ENCODE measurements around the gene RHOXF2B.
"Not testable (repeated sequence)": the region's sequence is repeated elsewhere in the genome, so short reads cannot be mapped to it uniquely, and the experiment has no call there.

Gene RHOXF2B

DNA sequence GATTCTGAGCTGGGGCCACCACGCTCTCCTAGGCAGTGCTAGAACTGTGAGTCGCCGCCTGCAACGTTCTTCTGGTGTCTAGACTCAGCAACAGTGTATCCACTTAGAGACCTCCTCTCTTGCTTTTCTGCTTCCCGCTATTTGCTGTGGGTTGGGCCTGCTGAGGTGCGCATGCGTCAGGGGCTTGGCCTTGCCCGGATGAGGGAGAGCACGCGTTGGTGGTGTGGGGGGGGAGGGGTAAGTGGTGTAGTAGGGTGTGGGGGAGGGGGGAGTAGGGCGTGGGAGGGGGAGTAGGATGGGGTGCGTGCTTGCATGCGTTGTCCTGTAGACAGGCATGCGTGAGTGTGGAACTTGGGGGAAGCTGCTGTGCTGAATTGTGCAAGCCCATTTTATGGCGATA, at the start of gene RHOXF2B:
TSS of gene RHOXF2B (minus strand) at position 101 of the 400 bp plus-strand sequence. CDS start 138 bp downstream, outside the sequence.
- DNase-seq (ENCODE audit: low read depth, low spot score), result not testable (repeated sequence)

GRCh38 chrX:120125444-120125843, 48.0 kb upstream of the RHOXF2B start:
- DNase-seq (ENCODE audit: low read depth, low spot score), result no peak

- no peak for DNase-seq (ENCODE audit: low read depth, low spot score)
These were observed 42.7 kb upstream of the RHOXF2B start for GRCh38 chrX:120120223-120120622.

DNA sequence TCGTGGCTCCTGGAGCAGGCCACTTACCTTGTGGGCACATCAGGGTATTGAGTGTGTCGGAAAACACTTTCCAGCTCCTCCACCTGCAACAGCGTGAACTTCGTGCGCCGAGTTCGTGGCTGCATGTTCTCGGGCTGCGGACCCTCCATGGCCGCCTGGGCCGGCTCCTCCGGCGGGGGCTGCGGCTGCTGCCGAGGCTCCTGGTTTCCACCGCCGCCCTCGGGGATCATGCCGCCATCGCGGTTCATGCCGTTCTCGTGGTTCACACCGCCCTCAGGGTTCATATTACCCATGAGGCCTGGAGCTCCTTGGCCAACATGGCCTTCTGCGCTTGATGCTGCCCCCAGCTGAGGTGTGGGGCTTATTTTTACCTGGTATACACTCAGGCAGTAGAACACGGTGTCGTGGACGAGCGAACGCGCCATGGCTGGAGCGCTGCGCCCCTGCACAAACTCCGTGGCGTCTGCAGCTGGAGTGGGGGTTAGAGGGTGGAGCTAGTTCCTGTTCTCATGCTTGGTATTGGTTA, 38.0 kb upstream of the RHOXF2B start, which contains the start of gene RHOXF1:
TSS of gene RHOXF1 (minus strand) at position 476 of the 526 bp plus-strand sequence. CDS start at position 425, 51 bp downstream.
- DNase-seq (ENCODE audit: low read depth, low spot score), result no peak

DNA sequence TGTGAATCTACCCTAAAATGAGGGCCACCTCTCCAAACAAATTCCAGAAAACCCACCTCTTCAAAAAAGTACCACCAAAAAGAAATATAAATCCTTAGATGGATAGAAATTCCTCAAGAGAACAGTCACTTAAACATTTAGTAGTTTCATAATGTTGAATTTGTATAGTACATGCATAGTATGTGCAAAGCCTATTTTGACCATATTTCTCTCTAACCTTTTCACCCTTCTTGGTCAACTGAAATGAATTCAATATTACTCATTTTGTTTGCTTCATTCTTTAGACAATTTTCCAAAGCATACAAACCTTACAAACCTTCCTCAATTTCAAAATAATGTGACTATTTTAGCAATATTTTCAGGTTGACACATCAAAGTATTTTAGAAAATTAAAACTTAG, 34.1 kb upstream of the RHOXF2B start:
- DNase-seq (ENCODE audit: low read depth, low spot score), result no peak

DNA sequence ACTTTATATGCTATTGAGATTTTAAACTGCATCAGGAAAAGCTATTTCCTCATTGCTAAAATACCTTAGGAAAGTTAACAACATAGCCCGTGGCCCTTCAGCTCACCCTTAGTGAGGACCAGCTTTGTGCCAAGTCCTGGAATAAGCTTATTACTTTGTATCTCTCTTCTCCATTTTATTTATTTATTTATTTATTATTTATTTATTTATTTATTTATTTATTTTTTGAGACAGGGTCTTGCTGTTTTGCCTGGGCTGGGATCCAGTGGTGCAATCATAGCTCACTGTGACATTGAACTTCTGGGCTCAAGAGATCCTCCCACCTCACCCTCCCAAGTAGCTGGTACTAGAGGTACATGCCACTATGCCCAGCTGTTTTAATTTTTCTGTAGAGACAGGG, 31.9 kb upstream of the RHOXF2B start:
- DNase-seq (ENCODE audit: low read depth, low spot score), result no peak

GRCh38 chrX:120104707-120105106, 27.2 kb upstream of the RHOXF2B start:
- not testable (repeated sequence) for DNase-seq (ENCODE audit: low read depth, low spot score)

- not testable (repeated sequence) for DNase-seq (ENCODE audit: low read depth, low spot score)
These were observed 23.6 kb upstream of the RHOXF2B start for GRCh38 chrX:120101057-120101456.

- no peak for DNase-seq (ENCODE audit: low read depth, low spot score)
These were observed 12.7 kb upstream of the RHOXF2B start for GRCh38 chrX:120090208-120090607.

GRCh38 chrX:120087289-120088017, 10.0 kb upstream of the RHOXF2B start:
- DNase-seq (ENCODE audit: low read depth, low spot score), result no peak

DNA sequence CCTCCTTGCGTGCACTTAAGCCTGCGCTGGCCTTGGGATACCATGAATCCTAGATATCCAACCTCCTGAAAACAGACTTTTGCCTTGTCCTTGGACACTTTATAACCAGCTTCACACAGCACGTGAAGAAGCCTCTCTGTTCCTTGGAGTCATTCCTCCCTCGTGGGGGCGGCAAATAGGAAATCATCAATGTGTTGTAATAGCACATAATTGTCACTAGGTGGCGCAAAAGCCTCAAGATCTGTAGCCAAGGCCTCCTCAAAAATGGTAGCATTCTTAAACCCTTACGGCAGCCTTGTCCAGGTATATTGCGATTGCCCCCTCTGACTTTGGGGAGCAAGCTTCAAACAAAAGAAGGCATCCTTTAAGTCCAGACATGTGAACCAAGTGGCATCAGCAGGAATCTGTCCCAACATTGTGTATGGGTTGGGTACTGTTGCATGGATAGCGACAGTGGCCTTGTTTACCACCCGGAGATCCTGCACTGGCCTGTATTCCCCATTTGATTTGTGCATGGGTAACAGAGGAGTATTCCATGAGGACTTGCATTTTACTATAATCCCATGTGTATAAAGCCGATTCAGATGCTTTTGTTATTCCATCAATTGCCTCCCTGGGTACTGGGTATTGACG, 8.2 kb upstream of the RHOXF2B start:
- not testable (repeated sequence) for DNase-seq (ENCODE audit: low read depth, low spot score)

GRCh38 chrX:120066169-120066568, 11.3 kb downstream of the RHOXF2B start:
- not testable (repeated sequence) for DNase-seq (ENCODE audit: low read depth, low spot score)

- DNase-seq (ENCODE audit: low read depth, low spot score), result not testable (repeated sequence)
These were observed 34.8 kb downstream of the RHOXF2B start for GRCh38 chrX:120042712-120043111.

- DNase-seq (ENCODE audit: low read depth, low spot score), result not testable (repeated sequence)
These were observed 35.2 kb downstream of the RHOXF2B start for GRCh38 chrX:120042247-120042646.

- not testable (repeated sequence) for DNase-seq (ENCODE audit: low read depth, low spot score)
These were observed 37.3 kb downstream of the RHOXF2B start for GRCh38 chrX:120040176-120040575.

DNA sequence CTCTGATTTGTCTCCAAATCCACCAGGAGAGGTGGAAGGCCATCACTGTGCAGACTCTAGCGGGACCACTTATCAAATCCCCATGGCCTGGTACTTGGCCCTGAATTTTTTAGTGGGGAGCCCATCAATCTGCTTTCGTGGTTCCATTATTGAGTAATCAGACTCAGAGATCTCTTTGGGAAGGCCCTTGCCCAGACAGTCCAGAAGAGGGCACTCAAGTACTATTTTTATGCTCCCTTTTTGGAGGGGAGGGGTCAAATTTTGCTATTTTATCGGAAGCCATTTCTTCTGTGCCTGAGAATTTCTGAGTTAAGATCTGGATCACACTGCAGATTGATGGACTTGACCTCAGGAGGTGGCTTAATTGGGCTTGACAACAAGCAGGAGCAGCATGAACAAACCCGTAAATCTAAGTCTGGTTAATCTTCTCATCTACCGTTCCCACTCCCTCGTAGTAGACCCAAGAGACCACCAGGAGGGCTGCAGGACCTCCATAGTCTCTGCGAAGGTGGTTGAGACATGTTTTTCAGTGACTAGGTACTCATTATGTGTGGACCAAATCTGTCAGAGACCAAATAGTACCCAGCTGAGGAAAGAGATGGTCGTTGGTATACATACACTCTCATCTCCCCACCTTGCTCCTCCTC, 38.3 kb downstream of the RHOXF2B start:
- DNase-seq (ENCODE audit: low read depth, low spot score), result not testable (repeated sequence)

GRCh38 chrX:120036704-120037103, 40.8 kb downstream of the RHOXF2B start:
- no peak for DNase-seq (ENCODE audit: low read depth, low spot score)

DNA sequence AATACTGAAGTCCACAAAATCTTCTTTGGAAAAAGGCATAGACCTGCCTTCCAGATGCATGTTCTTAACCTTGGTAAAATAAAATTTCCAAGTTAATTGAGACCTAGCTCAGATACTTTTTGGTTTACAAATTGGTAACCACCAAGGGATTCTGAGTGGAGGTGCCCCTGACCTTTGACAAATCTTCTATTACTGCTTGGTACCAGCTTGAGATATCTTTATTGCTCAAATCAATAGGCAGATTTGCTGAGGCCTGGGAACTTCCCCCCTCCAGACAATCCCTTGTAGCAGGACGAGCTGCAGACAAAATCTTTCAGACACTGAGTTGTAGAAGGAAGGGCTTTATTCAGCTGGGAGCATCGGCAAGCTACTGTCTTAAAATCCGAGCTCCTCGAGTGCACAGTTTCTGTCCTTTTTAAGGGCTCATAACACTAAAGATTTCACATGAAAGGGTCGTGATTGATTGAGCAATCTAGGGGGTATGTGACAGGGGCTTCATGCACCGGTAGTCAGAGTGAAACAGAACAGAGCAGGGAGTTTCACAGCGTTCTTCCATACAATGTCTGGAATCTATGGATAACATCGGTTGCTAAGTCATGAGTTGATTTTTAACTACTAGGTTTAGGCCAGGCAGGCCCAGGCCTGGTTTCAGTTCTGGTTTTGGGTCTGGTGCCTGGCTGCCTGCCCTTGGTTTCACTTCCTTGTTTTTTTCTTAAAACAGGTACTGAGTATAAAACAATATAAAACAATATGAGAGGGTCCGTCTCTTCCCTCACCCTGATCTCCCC, 41.8 kb downstream of the RHOXF2B start:
- not testable (repeated sequence) for DNase-seq (ENCODE audit: low read depth, low spot score)

- DNase-seq (ENCODE audit: low read depth, low spot score), result no peak
These were observed 48.1 kb downstream of the RHOXF2B start for GRCh38 chrX:120029354-120029753.

DNA sequence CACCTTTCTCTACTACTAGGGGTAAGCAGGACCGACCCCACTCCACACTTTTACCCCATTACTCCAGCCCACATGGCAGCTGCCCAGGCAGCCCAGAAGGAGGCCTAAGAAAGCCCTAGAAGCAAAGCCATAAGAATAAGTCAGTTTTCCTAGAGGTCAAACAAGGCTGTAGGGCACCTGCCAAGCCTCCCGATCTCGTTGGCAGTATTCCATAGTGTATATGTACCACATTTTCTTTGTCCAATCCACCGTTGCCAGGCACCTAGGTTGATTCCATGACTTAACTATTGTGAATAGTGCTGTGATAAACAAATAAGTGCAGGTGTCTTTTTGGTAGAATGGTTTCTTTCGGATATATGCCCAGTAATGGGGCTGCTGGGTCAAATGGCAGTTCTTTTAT, 54.2 kb downstream of the RHOXF2B start:
- DNase-seq (ENCODE audit: low read depth, low spot score), result no peak

DNA sequence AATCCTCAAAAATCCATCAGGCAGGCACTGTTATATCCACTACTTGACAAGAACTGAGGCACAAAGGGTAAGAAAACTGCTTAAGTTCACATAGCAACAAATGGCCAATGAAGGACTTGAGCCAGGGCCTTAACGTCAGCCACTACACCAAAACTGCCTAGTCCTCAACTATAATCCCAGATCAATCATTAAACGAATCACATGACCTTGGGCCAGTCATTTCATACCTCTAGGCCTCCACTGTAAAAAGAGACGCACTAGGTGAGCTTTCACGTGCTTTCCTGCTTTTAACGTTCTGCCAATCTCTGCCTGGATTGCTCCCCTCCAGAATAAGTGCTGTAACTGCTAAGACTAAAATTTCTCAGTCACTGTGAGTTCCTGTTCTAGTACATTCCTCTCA, 54.7 kb downstream of the RHOXF2B start:
- no peak for DNase-seq (ENCODE audit: low read depth, low spot score)
